ENCODE measurements around the gene OTOP3.

OTOP3 gene

DNA sequence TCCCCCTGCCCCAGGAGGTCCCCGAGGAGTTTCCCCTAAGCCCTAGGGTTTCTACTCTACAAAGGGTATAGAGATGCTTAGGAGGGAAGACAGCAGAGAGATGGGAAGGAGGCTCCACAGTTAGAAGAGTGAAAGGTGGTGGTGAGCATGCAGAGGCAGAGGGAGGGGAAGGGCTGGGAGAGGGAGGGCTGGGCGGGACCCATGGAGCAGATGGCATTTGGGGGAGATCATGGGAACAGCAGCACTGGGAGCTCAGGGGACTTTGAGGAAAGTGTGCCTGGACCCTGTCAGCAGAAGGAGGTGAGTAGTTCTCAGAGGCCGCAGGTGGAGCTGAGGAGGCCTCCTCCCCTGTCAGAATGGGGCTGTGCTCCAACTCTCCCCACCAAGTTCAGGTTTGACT, 650 bp upstream of the OTOP3 start:
- Histone ChIP-seq H3K27me3 (ENCODE audit: low read depth, low read length) (no peaks in the 10 kb centered on the region), H3K36me3 (replicated peaks; ENCODE audit: low read depth, low read length) (no peaks in the 10 kb centered on the region)

DNA sequence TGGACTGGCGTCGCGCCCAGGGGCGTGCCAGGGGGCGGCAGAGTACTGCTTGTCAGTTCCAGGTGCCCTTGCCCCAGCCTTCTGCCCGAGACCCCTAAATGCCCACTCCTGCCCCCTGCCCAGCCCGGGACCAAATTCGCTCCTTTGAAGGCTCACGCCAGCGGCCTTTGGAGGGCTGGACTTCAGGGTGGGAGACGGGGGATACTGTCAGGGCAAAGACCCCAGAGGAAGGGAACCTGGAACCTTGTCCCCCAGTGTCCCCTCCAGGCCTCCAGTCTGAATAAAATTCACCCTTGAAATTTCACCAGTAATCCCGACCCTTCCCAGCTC, 737 bp downstream of the OTOP3 start:
- no peak overlapping the region for H2AFZ ChIP-seq (ENCODE audit: low read depth, low read length)
- no peak overlapping the region for H3K4me2 ChIP-seq (ENCODE audit: low read length)
- no peak overlapping the region for H3K4me3 ChIP-seq (ENCODE audit: low read length)
- H3K9ac ChIP-seq (ENCODE audit: low read length) = no peak overlapping the region
- H3K27me3 ChIP-seq (ENCODE audit: low read depth, low read length) = no peaks in the 10 kb centered on the region
- H4K20me1 ChIP-seq (ENCODE audit: insufficient read depth, low read length) = no peaks in the 10 kb centered on the region
- no peaks in the 10 kb centered on the region for H3K36me3 ChIP-seq (replicated peaks; ENCODE audit: low read depth, low read length)
- TF ChIP-seq EZH2phosphoT487 (IDR thresholded peaks at IDR 0.05; ENCODE audit: low read depth) (no peak), CTCF (IDR thresholded peaks at IDR 0.05; ENCODE audit: low read depth, low read length) (no peak)
- H3K9me3 ChIP-seq (ENCODE audit: insufficient read depth, low read length) = no peaks in the 10 kb centered on the region
- no peaks in the 10 kb centered on the region for H3K79me2 ChIP-seq (ENCODE audit: low read length)
- H3K27ac ChIP-seq (ENCODE audit: low read length) = no peak overlapping the region
- no peaks in the 10 kb centered on the region for H3K4me1 ChIP-seq (ENCODE audit: low read length)

More for the DNA sequence above, 650 bp upstream of the OTOP3 start:
- Histone ChIP-seq H2AFZ (ENCODE audit: low read depth, low read length) (no peak overlapping the region), H3K9ac (ENCODE audit: low read length) (no peak overlapping the region), H3K4me2 (ENCODE audit: low read length) (no peak overlapping the region), H3K79me2 (ENCODE audit: low read length) (no peaks in the 10 kb centered on the region), H3K27ac (ENCODE audit: low read length) (no peak overlapping the region), H3K4me1 (ENCODE audit: low read length) (no peaks in the 10 kb centered on the region), H4K20me1 (ENCODE audit: insufficient read depth, low read length) (no peaks in the 10 kb centered on the region), H3K9me3 (ENCODE audit: insufficient read depth, low read length) (no peaks in the 10 kb centered on the region), H3K4me3 (ENCODE audit: low read length) (no peak overlapping the region)
- TF ChIP-seq CTCF (IDR thresholded peaks at IDR 0.05; ENCODE audit: low read depth, low read length) = no peak

- no peaks in the 10 kb centered on the region for H3K27me3 ChIP-seq (ENCODE audit: low read depth, low read length)
- H3K9ac ChIP-seq (ENCODE audit: low read length) = no peak overlapping the region
- no peaks in the 10 kb centered on the region for H3K9me3 ChIP-seq (ENCODE audit: insufficient read depth, low read length)
- no peaks in the 10 kb centered on the region for H3K79me2 ChIP-seq (ENCODE audit: low read length)
- H3K4me3 ChIP-seq (ENCODE audit: low read length) = no peak overlapping the region
- no peak overlapping the region for H2AFZ ChIP-seq (ENCODE audit: low read depth, low read length)
- no peaks in the 10 kb centered on the region for H3K4me1 ChIP-seq (ENCODE audit: low read length)
- TF ChIP-seq EZH2phosphoT487 (IDR thresholded peaks at IDR 0.05; ENCODE audit: low read depth) (no peak), CTCF (IDR thresholded peaks at IDR 0.05; ENCODE audit: low read depth, low read length) (no peak)
- no peak overlapping the region for H3K27ac ChIP-seq (ENCODE audit: low read length)
- no peaks in the 10 kb centered on the region for H4K20me1 ChIP-seq (ENCODE audit: insufficient read depth, low read length)
- no peaks in the 10 kb centered on the region for H3K36me3 ChIP-seq (replicated peaks; ENCODE audit: low read depth, low read length)
- no peak overlapping the region for H3K4me2 ChIP-seq (ENCODE audit: low read length)
Measured at GRCh38 chr17:74937064-74938051, 1.7 kb downstream of the OTOP3 start.

GRCh38 chr17:74938194-74938950, 2.7 kb downstream of the OTOP3 start:
- no peak overlapping the region for H3K27ac ChIP-seq (ENCODE audit: low read length)
- no peaks in the 10 kb centered on the region for H3K36me3 ChIP-seq (replicated peaks; ENCODE audit: low read depth, low read length)
- no peaks in the 10 kb centered on the region for H4K20me1 ChIP-seq (ENCODE audit: insufficient read depth, low read length)
- no peak for TF ChIP-seq EZH2phosphoT487 (IDR thresholded peaks at IDR 0.05; ENCODE audit: low read depth)
- no peak for TF ChIP-seq CTCF (IDR thresholded peaks at IDR 0.05; ENCODE audit: low read depth, low read length)
- no peaks in the 10 kb centered on the region for H3K4me1 ChIP-seq (ENCODE audit: low read length)
- H3K9ac ChIP-seq (ENCODE audit: low read length) = no peak overlapping the region
- H3K4me2 ChIP-seq (ENCODE audit: low read length) = no peak overlapping the region
- no peaks in the 10 kb centered on the region for H3K9me3 ChIP-seq (ENCODE audit: insufficient read depth, low read length)
- H3K79me2 ChIP-seq (ENCODE audit: low read length) = no peaks in the 10 kb centered on the region
- no peaks in the 10 kb centered on the region for H3K27me3 ChIP-seq (ENCODE audit: low read depth, low read length)
- H2AFZ ChIP-seq (ENCODE audit: low read depth, low read length) = no peak overlapping the region
- H3K4me3 ChIP-seq (ENCODE audit: low read length) = no peak overlapping the region

Data from OCI-LY3 (cell line).